Measurements from ENCODE around the gene RANBP17.
"Not testable (repeated sequence)": the region's sequence is repeated elsewhere in the genome, so short reads cannot be mapped to it uniquely, and the experiment has no call there.

Gene RANBP17

DNA sequence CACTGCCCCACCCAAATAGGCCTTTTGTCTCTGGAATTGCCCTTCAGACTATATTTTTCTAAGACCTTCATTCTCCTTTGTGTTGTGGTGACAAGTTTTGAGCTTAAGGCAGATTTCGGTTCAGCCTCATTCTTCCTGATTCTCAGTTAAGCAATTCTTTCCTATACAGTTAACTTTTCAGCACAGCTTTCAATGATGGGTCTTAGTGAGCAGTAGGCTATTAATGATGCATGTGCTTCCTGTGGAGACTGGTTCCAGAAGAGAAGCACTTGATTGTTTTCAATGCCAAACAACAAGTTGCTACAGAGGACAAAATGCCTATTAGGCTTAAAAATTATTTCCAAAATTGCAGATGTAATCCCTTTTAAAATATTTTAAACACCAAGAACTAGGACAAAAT is 399.5 kb downstream of the RANBP17 start:
- DNase-seq: no peak

DNA sequence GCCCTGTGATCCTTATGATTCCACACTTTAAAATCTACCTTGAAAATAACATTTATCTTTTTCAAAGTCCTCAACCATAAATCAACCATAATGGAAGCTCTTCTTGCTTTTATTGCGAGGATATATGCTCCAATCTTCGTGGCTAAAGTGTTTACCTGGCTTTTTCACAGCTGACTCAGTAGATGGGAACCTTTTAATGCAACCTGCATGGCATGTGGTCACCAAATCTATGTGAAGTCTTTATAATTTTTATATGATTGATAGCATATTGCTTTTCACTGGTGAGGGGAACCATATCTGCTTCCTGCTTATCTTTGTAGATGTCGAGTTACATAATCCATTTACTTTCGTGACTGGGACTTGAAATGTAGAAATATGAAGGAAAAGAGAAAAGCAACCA is 400.1 kb downstream of the RANBP17 start:
- no peak for DNase-seq

DNA sequence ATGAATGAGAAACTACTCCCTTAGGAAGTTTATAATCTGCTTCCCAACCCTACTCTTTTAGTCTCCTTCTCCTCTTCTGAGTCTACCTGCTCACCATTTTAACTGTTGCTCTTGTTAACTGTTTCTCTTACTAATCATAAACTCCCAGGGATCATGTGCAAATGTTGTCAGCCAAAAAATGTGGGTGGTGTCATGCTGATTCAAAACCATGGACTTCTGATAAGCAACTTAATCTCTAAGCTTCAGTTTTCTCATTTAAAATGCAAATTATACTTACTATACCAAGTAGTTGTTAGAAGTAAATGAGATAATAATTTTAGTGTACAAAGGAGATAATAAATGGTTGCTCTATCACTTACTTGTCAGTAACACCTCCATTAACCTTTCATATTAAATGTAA is 401.4 kb downstream of the RANBP17 start:
- DNase-seq: no peak

DNA sequence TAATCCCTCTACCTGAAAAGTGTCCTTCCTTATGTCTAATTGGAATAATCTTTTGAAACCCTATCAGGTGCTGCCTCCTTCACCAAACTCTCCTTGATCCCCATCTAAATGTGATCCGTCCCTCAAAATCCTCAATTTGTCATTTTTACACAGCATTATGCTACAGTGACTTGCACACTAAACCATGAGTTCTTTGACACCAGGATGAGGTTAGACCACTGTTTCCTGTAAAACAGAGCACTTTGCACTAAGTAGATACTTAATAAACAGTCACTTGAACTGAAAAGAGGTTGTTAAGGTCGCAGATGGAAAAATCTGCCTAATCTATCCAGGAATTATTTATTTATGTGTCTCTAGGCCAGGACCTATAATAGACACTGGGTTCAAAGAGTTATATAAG is 403.0 kb downstream of the RANBP17 start:
- DNase-seq: no peak

DNA sequence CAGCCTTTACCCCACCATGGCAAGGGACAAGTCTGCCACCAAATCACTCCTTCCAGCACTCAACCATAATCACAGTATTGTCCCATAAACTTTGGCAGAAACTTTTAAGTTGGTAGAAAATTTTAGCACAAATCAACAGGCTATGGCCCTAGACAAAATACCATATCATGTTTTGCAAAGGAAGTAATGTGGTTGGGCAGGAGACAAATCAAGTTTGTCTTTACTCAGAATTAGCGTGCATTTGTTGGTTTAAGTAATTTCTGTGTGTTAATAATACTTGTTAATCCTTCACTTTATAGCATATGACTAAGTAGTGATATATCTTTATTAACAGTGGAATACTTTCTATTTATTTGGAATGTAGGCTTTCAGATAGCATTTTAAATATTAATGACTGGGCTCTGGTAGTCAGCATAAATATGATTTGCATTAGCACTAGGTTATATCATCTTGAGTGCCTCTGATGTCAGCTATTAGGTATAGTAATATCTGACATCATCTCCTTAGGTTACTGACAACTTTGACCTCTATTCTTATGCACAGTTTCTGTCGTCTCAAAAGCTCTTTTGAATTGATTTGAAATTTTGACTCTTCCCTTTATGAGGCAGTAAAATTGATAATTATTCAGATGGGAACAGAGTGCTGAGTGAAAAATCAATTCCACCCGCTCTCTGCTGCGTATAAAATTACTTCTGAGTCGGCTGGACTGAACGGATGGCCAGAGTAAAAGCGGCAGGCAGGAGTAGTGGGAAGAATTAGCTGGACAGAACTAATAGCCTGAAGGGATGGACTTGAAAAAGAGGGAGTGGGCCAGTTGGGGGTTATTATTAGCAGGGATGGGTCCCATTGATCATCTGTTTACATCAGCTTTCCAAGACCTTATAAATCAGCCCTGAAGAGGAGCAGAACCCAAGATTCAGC is 407.1 kb downstream of the RANBP17 start:
- no peak for DNase-seq

DNA sequence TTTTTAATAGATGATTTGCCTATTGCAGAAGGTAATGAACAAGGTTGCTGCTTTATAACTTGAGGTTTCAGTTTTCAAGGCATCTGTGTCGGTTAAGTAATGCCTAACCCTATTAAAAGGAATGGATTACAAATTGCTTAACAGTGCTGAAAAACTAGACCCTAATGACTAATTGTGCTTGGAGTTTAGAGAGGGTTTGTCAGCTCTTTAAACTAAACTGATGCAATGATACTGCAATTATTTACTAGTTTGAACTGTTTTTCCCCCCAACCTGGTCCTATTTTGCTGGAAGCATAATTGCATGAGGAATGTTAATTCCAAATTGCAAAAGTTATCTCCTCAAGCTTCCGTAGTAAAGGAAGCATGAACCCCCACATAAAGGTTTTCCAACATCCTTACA is 407.9 kb downstream of the RANBP17 start:
- DNase-seq: no peak

DNA sequence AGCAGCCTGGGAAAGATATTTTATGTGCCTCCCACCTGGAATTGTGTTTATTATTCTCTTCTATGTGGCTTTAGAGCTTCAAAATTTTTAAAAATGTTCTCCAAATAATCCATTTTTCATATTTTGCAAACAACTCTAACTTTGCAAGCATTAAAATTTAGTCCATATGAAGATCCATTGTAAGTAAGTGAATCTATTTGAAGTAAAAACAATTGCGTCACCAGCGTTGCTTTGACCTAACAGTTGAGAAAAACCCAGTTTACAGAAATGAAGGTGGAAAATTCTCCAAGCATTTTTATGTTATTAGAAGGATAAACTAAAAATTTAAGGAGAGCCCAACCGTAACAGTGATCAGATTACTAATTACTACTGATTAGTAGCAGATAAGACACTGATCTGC is 408.3 kb downstream of the RANBP17 start:
- no peak for DNase-seq

DNA sequence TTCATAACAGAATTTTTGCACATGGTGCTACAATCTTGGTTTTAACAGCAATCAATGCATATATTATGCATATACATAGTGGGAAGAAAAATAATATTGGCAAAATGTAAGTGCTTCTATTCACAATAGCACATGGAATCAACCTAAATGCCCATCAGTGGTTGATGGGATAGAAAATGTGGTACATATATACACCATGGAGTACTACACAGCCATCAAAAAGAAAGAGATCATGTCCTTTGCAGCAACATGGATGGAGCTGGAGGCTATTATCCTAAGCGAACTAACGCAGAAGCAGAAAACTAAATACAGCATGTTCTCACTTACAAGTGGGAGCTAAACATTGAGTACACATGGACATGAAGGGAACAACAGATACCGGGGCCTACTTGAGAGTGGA is 410.0 kb downstream of the RANBP17 start:
- DNase-seq: no peak

DNA sequence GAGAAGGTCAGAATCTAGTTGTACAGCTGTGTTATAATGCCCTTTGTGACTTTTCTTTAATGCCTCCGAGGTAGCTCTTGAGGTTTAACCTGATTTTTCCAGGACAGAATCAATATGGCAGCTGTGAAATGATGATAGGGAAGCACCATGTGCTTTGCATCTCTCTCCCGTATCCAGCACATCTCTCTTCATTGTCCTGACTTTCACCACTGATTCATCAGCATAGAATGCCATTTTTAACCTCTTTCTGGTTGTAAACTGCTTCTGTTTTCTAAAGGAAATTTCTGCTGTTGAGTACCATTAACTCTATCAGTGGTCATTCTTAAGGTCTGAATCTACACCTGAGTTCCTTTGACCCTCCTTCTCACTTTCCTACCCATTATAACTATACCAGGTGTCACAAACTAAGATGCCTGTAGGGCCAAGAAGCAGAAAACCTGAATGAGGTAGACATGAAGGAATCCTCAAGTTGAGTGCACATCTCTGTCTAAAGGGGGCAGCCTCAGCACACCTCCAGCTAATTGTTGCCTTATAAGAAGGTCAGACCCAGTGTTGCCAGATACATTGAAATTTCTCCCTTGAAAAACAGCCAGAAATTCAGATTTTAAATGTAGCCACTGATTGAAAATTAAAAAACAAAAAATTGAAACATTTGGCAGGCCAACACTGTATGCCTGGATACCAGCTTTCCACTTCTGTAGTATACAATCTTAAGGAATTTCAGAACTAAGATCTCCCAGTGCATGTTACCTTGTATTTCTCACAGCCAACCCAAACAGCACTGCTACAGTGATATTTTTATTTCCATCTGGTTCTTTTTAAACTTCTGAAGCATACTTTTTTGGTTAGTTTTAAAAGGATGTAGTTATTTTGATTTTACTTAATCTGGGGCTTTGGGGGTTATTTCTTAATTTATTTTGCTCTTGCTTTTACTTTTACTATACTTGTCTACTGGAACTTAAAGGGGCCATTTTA is 411.5 kb downstream of the RANBP17 start:
- DNase-seq: no peak

DNA sequence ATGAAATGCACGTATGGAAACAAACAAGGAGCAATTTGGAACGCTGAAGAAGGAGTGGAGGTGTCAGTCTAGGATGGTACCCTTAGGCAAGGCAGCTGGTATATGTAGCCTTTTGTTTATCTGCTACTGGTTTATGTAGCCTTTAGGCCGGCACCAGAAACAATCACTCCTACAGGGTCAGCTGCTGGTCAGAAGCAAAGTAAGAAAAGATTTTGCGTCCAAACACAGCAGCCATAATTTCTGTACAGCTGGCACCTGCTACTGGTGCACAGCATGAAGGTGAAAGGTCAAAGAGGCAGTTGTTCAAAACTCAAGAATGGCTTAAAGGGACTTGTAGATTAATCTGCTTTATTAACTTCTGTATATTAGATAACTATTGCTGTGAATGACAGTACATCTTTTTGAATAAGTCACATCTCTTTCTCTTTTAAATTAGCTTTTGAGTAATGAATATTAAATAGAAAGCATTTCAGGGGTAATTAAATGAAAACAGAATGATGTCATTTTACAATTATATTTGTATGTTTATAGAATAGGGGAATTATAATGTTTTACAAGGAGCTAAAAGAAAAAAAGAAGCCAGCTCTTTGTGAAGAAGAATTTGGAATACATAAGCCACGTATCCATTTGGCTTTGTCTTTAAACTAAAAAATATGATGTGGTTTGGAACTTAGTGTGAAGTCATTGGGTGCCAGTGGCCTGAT is 414.2 kb downstream of the RANBP17 start:
- no peak for DNase-seq

DNA sequence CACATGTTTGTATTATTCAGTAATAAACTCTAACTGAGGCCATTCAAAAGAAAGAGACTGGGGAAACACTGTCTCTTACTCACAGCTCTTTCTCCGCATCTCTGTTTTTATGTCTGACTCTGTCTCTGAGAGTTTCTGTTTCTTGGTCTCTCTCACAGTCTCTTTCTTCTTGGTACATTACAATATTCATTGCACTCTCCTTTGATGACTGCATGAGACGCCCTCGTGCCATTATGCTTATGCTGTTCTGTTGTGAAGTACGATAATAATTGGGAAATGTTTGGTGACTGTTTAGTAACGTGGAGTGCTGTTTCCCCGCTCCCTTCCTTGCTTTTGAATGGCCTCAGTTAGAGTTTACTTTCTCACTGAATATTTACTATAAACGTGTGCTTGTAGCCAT is 421.9 kb downstream of the RANBP17 start:
- DNase-seq: no peak

DNA sequence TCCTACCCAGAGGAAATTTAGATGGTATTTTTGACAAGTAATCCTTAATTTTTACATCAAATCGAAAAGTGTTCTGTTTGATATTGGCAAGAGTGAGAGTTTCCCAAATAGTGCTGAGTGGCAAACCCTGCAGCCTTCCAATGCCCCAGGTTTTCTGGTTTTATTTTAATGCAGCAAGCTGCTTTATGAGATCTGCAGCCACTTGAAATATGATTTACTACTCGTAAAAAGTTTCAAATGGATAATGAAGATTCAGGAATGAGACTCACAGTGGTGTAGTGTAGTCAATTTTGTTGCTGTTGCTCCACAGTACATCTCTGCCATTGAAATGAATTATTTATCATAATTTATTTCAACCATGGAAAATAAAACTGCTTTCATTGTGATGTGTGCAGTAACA is 423.6 kb downstream of the RANBP17 start:
- DNase-seq: no peak

DNA sequence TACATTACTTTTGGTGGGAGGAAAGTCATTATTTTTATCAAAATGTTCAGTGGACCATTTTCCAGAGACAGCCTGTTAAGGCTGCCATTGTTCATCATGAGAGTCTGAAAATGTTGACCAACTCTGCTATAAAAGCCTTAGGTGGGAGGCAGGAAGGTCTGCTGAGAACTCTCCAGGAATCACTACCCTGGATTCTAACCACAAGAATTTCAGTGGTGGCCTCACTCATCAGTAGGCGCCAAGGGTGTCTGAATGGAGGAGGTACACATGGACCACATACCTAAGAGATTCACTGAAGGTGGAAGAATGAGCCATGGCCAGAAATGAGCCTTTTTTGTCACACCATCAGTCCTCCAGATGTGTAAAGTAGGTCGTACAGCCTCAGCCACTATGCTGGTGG is 426.2 kb downstream of the RANBP17 start:
- DNase-seq: no peak

DNA sequence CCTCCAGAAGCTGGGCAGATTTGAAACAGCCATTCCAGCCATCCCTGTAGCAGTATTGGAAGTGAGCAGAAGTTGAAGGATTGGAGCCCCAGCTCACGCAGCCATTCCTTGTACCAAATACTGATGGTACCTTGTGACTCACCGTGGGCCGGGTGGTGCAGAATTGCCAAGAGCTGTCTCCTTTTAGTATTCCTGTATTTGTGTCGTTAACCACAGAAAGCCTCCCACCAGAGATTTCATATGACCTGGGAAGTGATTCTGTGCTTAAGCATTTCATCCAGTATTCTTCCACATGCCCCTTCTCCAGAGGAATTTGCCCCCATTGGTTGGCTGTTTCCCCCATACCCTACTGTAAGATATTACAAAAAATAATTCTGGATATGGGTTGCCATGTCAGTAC is 429.6 kb downstream of the RANBP17 start:
- no peak for DNase-seq

DNA sequence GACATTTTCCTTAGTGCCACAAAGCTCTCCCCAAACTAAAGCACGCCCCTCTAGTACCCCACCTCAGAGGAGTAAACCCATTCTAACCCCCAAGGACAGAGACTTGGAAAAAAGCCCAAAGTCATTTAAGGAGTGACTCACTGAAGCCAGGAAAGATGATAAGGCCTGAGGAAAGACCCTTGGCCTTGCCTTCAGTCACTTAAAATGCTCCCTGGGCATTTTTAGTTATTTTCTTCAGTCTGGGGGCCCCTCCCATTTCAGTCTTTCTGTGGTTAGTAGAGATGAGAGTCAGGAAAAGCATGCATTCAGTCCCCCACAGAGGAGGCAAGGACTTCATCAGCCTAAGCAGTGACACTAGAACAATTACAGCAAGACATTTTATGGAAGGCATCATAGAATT is 433.5 kb downstream of the RANBP17 start:
- no peak for DNase-seq

DNA sequence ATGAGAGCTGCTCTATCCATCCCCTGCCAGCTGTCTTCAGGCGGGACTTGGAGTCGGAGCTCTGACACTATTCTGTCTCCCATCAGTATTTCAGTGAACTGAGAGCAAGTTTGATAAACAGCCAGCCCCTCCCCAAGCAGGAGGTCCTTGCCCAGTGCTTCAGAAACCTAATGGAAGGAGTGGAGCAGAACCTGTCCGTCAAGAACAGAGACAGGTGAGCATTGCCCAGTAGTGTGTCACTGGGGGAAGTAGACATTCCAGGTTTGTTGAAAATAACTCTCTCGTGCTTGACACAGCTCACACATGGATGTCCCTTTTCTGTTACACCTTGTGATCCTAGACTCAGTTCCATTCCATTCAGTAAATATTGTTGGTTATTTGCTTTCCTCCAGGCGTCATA is 434.0 kb downstream of the RANBP17 start:
- DNase-seq: no peak

DNA sequence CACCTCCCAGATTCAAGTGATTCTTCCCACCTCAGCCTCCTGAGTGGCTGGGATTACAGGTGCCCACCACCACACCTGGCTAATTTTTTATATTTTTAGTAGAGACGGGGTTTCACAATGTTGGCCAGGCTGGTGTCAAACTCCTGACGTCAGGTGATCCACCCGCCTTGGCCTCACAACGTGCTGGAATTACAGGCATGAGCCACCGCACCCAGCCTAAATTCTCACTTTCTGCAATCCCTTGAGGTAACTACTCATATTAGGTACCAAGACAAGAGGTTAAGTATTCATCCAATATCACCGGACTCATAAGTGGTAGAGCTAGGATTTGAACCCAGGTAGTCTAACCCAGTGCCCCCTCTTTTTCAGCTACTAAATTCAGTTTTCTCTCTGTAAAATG is 436.1 kb downstream of the RANBP17 start:
- not testable (repeated sequence) for DNase-seq

DNA sequence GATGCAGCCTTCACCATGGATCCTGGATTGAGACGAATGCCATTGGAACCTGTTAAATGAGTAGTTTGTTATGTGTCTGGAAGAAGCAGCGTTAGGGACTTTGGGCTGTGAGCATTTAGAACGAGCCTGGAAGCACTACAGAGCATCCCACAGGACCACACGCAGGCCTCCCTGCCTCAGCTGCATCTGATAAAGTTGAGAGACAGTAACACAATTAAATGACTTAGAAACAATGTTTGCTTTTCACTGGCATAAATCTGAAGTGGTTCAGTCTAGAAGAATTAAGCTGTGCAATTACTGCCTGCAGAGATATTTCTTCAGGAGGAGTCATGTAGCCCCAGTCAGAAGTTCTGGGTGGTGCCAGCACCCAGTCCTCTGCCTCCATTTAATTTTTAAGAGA is 437.4 kb downstream of the RANBP17 start:
- DNase-seq: no peak

DNA sequence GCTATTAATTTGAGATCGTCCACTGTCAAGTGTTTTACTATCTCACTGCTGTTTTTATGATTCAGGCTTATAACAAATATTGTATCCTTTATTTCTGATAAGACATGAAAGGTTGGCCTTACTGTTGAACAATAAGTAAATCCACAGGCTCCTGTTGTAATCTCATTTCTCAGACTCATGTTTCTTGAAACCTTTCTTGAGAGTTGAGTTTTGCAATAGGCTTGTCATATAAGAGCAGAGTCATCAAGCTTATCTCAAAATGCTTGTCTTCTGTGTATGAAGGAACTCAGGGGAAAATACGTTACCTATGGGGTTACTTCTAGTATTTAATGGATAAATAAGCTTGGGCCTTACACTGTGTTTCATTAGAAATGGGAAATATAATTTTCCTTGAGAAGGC is 438.0 kb downstream of the RANBP17 start:
- no peak for DNase-seq

DNA sequence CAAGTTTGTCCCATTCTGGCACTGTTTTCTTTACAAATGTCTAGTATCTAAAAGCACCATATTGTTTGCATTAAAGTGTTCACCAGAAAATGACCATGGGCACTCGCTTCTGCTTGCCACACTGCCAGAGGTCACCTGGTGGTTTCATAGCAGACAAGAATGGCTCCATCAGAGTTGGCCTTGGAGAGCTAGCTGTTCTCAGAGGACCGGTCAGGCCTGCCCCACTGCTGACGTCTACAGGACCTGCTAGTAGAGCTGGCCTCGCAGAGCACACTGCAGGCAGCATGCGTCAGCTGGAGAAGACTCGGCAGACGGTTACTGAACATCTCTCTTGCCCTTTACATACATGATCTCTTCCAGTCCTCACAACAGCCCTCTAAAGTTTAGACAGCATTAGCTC is 438.5 kb downstream of the RANBP17 start:
- DNase-seq: no peak

DNA sequence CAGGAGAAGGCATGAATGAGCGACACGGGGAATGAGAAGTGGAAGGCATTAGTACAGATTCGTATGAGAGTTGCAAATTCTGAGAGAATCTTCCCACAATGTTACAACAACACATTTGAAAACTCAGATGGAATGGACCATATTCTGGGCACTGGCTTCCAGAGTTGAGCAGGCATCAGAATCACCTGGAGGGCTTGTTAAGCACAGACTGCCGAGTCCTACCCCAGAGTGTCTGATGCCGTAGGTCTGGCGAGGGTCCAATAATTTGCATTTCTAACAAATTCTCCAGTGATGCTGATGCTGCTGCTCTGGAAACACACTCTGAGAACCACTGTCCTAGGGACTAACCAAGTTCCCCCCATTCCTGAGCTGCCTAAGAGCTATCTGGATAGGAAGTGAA is 444.3 kb downstream of the RANBP17 start:
- DNase-seq: no peak

DNA sequence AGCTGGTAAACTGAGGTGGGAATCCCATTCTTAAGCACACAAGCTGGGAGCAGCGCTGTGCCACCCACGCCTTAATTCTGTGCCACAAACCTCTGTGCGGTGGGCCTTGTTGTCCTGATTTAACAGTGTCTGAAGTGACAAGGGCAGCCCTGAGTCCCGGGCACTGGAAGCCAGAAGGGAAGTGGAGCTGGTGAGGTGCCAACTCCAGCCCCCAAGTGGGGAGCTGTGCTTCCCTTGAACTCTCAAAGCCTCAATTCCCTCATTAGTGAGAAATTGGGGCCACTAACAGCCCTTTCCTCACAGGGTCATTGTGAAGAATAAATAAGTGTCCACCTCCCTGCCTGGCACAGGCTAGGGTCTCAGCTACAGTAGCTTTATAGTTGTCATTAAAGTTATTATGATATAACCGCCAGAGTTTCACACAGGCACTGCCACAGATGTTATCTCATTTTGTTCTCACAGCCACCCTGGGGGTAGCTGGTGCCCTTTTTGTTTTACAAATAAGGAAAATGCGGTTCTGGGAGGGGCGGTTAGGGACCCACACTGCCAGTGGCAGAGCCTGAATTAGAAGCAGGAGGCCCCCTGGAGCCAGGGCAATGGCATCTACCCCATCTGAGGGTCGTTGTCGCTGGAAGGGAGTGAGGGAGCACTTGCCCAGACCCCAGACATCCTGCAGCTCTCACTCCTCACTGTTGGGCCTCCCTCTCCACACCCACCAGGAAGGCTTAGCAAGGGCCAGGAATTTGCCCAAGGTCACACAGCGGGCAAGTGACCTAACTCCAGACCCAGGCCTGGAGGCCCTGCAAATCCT is 445.2 kb downstream of the RANBP17 start:
- no peak for DNase-seq

Data from NCI-H2171 (cell line).